Fibroblast of peridontal ligament (primary cell): ENCODE measurements around the gene RFNG.

Source experiments
- DNase-seq: peaks from one replicate; pipeline ENCODE4 v3.0.0-alpha.2; 2010; ENCODE audit errors: extremely low read depth

The RFNG gene

DNA sequence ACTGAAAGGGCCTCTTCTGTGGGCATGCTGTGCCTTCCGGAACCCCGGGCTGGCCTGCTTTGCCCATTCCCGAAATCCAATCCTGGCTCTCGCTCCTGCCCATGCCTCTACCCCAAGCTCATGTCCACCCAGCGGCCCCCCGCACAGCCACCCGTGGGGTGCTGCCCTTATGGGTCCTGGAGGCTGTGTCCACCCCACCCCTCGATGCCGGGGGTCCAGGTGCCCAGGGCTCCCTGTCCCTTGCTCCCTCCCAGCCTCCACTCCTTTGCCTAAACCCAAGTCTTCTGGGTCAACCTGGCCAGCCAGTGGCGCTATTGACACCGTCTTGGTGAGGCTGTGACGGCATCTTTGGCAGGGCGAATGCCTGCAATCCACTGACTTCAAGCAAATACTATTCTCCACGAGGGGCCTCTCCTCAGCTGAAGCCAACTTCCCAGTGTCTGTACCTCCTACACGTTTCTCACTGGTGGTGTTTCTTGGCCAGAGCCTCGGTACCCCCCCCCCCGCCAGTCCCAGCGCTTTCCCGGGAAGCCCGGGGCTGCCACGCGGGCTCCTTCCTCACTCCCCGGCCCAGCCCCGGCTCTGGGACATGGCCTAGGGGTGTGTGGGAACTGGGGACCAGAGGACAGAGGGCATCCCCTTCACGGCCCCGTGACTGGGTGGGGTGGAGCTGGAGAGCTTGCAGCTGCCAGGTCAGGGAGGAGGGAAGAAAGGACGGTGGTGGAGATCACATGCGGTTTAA is 26.2 kb upstream of the RFNG start:
- no peak for DNase-seq

DNA sequence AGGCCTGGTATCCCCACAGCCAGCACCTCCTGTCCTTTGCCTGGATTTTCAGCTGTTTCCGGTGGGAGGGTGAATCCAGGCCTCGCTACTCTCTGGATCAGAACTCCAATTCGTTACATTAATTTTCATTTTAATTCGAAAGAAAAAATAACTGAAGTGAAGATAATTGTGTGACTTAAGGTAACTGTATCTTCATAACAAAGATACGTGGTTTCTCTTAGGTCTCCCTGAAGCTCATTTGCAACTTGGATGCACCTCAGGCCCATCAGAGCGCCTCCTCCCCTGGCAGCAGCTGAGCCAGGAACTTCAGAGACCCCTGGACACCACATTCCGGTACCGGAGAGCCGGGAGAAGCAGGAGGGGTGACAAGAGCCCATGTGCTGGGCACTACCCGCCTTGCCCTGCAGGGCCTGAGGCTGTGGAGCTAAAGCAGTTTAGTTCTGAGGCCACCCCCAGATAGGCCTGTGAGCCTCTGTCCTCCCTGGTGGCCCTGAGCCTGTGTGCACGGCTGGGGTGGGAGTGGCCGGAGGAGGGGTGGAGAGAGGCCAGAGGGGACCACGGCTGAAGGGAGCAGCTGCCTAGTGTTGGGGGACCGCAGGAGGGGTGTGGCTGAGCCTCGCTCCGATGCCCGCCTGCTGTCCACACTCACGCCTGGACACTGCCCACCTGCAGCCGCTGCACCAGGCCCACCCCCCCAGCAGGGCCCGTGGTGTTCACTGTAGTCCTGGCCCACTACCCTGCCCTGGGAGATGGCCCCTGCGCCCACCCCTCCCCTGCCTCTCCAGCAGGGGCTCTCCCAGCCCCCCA is 25.4 kb upstream of the RFNG start:
- DNase-seq, result no peak

DNA sequence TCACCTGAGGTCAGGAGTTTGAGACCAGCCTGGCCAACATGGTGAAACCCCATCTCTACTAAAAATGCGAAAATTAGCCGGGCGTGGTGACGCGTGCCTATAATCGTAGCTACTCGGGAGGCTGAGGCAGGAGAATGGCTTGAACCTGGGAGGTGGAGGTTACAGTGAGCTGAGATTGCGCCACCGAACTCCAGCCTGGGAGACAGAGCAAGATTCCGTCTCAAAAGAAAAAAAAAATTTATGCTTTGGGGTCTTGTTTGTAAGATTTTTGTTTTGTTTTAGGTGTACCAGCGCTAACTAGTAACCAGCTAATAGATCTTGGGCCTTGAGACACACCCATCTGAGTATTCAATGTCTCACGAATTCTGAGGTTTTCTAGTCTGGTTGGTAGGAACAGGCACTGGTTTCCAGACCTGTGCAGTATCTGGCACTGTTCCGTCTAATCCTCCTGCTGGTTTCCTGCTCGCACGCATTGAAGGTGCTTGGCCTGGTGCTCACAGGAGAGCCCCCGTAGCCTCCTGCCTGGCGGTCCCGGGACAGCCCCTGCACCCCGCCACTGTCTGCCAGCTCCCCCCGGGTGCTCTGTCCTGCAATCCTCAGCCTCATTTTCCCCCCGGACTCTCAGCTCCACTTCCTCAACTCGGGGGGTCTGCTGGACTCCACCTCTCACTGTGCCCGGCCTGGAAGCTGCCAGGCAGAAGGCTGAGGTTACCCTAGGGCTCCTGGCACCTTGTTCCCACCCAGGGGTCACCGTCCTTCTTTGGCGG is 24.6 kb upstream of the RFNG start:
- DNase-seq, result no peak

DNA sequence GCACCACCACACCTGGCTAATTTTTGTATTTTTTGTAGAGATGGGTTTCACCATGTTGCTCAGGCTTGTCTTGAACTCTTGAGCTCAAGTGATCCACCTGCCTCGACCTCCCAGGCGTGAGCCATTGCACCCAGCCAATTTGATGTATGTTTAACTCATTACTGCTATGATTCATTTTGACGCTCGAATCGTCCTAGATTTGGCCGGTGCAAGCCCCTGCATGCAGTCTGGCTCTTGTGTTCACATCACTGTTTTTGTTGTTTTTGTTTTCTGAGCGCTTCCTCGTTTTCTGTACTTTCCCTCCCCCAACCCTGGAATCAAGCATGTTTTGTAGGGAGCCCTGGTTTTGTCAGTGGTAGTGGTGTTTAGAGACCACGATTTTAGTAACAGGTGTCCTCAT is 21.8 kb upstream of the RFNG start:
- no peak for DNase-seq

DNA sequence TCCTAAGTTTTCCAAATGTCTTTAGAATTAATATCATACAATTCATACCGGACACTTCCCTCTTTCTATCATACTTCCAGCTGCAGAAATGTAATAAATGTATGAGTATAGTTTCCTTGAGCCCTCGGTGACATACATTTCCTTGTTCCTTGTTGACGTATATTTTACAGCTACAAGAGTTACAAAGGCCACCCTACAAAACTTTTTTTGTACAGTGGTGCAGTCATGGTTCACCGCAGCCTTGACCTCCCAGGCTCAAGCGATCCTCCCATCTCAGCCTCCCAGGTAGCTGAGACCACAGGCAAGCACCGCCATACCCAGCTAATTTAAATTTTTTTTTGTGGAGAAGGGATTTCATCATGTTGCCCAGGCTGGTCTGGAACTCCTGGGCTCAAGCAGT is 21.2 kb upstream of the RFNG start:
- DNase-seq, result no peak

DNA sequence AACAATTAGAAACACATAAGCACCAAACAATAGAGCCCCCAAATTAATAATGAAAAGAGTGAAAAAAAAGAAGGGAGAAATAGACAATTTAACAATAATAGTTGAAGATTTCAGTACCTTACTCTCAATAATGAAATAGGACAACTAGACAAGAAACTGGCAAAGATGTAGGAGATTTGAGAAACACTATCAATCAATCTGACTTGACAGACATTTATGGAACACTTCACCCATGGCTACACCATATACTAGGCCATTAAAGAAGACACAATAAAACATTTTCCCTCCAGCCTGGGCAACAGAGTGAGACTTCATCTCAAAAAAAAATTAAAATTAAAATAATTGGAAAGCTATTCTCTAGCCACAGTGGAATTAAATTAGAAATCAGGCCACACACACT is 19.0 kb upstream of the RFNG start:
- DNase-seq, result no peak

DNA sequence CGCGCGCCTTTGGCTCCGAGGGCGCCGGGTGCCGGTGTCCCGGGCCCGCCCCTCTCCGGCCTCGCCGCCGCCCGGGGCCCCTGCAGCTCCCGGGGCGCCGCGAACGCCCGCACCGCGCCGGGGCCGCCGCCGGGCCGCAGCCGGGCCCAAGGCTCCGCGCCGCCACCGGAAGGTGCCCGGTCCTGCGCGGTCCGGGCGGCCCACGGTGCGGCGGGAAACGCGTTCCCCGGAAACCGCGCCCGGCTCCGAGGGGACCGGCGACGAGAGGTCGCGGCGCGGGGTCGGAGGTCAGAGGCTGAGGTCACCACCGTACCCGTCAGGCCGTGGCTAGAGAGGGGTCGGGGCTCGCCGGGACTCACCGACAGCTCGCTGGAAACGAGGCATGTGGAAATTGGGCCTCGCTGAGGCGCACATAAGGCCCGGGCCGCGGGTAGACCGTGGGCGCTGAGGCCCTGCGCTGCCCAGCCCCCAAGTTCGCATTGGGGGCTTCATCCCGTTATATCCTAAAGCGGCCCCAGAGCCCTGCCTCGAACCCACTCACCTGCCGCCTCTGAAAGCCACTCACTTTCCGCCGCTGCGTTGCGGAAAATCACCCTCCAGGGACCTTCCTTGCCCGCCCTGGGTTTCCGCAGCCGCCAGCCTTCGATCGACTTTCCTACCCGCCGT is 14.2 kb upstream of the RFNG start, which contains the start of gene DUS1L:
Gene DUS1L (minus strand): TSS at position 167 of the 666 bp plus-strand sequence. CDS start 745 bp downstream, outside the sequence.
- DNase-seq, result peak; percentile 40

DNA sequence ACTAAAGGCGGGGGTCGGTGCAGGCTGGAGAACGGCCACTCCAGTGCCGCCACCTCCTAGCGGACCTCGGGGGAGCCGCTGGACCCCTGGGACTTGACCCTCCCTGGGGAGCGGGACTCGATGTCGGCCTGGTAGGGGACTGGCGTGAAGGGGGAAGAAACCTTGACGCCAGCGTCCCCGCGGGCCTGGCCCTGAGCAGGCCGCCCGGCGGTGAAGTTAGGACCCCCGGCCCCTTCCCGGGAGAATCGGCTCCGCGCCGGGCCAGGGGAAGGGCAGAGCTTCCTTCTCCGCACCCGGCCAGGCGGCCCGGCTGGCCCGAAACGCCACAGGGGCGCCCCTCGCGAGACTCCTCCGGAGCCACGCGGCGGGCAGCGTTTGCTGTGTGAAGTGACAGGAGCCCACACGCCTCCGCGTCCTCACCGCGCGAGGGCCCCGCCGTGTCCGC is 13.6 kb upstream of the RFNG start:
- no peak for DNase-seq

DNA sequence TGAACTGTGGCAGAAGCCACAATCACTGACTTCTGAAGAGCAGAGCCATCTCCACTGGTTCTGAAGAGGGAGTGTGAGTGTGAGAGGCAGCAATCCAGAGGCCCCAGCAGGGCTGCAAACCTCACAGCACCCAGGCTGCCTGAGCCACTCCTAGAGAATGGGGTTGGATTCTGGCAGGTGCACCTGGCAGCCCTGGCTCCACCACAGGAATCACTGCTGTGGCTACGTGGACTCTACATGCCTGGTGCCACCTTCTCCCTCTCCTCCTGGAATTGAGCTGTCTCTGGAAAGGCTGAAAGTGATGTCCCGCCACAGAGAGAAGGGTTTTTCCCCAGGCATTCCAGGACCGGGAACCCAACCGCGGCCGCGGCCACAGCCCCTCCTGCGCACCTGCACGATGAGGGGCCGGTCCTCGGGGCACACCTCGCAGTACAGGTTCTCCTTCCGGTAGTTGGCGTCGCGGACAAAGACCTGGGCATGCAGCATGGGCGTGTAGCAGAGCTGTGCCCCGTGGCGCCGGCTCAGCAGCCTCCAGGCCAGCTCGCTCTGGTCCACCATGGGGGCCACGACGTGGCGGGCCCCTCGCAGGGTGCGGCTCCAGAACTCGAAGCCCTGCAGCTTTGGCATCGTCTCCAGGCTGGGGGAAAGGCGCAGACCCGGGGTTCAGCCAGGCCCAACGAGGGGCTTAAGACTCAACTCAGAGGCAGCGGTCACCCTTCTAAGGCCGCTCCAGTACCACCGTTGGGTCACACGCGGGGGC is 13.0 kb upstream of the RFNG start:
- DNase-seq, result no peak

DNA sequence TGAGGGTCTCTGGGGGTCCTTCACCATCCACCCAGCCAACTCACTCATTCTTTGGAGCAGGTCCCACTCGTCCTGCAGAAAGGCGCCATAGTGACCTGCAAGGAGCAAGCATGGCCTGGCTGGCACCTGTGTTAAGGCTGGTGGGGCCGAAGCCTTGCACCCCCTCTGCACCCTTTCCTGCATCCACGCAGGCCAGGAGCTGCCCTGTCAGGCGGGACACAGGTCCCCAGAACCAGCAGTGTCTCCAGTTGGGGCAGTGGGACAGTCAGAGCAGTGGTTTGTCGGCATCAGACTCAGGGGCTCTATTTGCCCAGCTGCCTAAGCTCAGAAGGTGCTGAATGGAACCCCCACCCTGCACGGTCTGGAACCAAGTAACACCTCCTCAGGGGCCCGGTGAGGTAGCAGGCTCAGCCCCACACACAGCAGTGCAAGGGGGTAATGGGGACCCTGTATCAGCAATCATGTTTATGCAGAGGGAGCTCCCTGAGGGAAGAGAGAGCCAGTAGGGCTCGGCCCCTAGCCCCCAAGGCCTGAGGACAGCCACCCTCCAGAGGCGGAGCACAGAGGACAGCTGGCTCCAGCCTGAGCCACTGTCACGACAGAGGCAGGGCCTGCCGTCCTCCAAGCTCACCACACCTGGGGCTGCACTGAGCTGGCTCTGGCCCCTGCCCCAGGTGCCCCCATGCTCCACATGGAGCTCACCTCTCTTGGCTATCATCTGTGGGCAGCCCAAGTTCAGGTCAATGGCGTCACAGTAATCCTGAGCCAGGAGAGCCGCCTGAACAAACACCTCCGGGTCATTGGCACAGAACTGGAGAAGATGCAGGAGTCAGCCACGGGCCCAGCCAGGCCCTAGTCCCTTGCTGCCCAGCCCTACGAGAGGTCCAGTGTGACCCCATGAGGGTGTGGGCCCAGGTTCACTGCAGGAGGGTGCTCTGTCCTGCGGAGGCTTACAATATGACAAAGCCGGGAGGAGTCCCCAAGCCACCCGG is 12.1 kb upstream of the RFNG start:
- DNase-seq, result no peak

DNA sequence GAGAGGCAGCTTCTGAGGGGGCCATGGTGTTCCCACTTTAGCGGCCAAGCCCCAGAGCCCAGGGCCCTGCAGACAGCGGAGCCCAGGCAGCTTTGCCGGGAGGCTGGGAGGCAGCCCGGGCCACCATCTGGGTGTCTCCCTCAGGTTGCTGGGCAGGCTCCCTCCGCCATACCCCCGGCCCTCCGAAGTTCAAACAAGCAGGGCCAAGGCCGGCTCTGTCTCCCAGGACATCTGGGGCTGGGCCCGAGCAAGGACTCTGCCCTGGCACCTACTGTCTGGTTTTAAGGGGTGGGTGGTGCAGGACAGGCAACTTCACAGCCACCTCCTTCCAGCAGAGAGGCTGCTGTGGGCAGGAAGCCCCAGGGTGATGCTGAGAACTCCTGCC is 11.4 kb upstream of the RFNG start:
- DNase-seq, result no peak

DNA sequence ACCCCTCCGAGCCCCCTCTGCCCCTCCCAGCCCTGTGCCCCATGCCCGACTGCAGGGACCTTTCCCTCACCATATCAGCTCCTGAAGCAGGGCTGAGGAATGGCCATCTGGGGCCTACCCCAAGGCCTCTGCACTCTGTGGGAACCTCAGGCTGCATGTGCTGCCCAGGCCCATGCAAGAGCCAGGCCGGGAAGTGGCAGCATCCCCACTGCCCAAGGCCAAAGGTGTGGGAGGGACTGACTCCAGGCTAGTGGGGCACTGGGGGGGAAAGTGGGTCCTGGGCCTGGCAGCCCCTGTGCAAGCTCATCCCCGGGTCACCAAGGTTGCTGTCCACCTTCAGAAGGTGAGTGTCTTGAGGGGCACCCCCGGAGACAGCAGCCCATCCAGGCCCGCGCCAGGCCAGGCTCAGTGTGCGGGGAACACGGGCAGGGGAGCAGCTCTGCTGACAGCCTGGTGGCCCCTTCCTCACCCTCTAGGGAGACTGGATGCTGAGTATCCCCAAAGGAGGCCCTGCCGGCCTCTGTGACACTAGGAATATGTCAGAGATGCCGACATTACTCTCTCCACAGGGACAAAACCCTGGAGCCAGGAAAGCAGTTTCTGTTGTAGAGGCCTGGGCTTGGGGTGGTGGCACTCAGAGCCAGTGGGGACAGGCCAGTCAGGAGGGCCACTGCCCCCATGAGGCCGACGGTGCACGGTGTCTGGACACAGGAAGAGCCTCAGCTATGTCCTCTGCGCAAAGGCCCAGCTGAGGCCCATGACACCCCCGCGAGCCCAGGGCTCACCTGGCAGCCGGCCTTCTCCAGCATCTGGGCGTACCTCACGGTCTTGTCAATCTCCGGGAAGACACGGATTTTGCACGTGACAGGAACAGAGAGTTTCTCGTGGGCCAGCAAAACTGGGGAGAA is 10.7 kb upstream of the RFNG start:
- DNase-seq, result no peak

DNA sequence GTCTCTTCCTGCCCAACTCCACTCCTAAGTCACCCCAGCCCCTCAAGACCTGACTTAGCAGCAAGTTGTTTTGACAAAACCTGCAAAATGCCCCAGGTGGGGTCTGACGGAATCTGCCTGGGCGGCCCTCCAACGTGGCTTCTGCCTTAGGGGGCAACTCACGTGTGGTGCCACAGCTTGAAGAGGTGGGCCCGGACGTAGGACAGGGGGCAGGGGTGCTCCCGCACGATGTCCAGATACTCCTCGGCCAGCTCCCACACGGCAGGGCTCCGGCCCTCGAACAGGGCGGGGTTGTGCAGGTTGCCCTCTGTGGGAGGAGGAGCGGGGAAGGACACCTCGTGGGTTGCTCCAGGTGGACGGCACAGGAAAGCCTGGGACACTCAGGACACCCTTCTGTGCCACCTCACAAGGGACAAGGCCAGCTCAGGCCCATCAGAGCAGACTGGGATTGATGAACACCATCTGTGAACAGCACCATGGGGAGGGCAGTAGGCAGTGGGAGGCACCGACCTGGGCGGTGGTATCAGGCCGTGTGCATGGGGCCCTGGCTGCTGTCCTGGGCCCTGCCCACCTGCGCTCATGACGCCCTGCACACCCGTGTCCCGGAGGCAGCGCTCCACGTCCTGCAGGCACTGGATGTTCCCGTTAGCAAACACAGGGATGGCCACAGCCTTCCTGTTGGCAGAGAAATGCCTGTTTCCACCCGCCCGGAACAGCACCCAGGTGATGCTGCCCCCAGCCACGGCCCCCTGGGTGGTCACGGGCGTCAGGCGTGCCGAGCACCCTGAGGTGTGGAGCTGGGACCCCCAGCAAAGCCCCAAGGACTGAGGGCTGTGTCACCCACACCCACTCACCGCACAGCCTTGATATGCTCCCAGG is 9.7 kb upstream of the RFNG start:
- DNase-seq, result no peak

DNA sequence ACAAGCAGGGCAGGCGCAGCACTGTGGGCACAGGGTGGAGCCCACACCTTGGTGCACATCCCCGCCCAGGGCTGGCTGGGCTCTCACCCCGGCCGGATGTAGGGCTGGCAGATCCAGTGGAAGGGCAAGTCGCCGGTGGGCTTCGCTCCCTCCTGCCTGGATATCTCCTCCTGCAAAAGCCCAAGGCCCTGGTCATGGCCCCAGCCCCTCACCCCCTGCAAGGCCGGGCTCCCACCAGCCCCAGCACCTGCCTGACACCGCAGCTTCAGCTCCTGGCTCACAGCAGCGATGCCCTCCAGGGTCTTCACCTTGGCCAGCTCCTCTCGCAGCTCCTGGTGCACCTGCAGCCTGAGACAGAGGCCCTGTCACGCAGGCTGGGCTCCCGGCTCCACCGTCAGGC is 9.0 kb upstream of the RFNG start:
- DNase-seq, result no peak

DNA sequence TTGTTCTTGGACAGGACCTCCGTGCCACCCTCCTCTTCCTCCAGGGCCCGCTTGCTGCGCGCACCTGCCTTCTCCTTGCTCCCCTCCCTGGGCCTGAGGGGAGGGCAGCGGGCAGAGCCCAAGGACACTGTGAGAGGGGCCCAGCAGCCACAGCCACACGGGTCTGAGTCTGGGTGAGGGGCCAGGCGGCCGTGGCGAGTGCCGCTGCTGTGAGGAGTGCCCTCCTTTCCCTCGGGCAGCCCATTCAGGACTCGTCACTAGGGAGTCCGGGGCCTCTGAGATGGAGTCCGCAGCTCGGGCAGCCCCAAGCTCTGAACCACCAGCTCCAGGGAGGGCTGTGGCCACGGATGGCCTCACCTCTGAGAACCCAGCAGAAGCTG is 8.4 kb upstream of the RFNG start:
- no peak for DNase-seq

DNA sequence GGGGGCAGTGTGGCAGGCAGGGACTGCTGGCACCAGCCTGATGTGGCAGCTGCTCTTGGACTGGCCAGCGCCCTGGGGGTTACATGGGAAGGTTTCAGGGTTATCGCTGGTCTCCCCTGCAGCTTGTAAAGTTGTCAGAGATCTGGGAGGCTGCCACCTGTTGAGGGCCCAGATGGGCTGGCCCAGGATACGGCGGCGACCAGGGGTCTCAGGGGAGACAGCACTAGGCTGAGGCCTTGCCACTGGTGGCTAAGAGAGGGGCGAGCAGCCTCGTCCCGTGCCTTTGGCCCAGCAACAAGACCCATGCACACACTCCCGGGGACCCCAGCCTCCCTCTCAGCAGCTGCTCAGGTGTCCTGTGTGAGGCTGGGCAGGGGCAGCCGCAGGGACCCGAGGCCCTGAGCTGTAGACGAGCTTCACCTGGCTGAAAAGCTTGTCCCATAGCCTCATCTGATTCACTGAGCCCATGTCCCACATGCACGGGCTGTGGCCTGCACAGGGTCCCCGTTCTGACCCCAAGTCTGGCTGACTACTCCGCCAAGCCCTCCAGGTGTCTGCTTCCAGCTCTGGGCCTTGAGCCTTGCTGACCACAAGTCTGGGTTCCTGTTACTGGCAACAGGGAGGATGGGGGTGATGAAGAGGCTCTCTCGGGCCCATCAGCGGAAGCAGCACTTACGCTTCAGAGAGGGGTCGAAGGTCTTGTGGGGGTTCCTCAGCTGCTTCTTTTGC is 7.8 kb upstream of the RFNG start:
- DNase-seq, result no peak

DNA sequence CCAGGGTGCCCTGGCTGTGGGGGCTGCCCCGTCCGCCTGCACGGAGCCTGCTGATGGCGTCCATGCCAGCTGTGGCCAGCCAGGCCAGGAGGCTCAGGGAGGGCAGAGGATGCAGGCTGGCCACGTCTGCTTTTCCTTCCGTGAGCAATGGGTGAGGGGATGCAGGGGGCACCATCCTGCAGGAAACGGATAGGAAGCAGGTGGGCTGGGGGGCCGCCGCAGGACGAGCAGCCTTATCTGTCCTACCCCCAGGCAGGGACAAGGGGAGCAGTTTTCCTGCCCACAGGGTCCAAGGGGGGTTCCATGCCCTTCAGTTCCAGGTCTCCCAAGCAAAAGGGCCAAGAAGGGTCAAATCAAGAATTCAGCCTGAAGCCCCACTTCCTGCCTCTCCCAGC is 7.2 kb upstream of the RFNG start:
- no peak for DNase-seq
